Measurements from ENCODE around the gene AFAP1. TPM values are rescaled to one million over a fixed set of nuclear protein-coding genes. Genes with fewer than 3 reads are reported as not detected.

Gene AFAP1
- total RNA-seq, 4 donors from 2014 or later = 8.2 to 55.0 (median 28.9) TPM

DNA sequence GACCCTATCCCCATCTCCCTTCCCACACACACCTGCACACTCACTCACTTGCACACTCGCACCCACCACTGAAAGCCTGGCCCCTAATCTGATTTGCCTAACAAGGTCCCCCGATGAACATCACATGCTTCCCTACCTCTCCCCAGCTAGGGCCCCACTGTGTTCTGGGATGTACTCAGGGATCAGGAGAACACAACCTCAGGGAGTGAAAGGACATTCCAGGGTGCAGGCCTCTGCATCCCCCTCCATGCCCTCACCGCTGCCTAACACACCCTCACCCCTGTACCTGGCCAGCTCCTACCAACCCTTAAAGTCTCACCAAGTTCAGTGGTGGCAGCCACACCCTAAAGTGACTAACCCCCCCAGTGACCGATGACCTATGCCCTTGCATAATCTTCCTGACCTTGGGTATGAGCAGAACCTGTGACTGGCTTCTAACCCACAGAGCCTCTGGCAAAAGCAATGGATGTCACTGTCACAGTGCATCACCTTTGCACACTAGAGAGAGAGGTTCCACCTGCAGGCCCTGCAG lies 2.4 kb upstream of the AFAP1 start:
- no peaks in the 10 kb centered on the region for H3K27me3 ChIP-seq
- no peaks in the 10 kb centered on the region for H3K9me3 ChIP-seq
- no peaks in the 10 kb centered on the region for H3K36me3 ChIP-seq
- intact Hi-C loops (cut with DNase I; ENCODE audit: low total_unique reads) = no loop called here
- no peak for DNase-seq
- H3K27ac ChIP-seq = no peak overlapping the region
- H3K4me1 ChIP-seq = peaks cover 4 to 5% of the 10 kb centered on the region in 2 donors
- no peak overlapping the region for H3K4me3 ChIP-seq
- TF ChIP-seq, protein P1, sequence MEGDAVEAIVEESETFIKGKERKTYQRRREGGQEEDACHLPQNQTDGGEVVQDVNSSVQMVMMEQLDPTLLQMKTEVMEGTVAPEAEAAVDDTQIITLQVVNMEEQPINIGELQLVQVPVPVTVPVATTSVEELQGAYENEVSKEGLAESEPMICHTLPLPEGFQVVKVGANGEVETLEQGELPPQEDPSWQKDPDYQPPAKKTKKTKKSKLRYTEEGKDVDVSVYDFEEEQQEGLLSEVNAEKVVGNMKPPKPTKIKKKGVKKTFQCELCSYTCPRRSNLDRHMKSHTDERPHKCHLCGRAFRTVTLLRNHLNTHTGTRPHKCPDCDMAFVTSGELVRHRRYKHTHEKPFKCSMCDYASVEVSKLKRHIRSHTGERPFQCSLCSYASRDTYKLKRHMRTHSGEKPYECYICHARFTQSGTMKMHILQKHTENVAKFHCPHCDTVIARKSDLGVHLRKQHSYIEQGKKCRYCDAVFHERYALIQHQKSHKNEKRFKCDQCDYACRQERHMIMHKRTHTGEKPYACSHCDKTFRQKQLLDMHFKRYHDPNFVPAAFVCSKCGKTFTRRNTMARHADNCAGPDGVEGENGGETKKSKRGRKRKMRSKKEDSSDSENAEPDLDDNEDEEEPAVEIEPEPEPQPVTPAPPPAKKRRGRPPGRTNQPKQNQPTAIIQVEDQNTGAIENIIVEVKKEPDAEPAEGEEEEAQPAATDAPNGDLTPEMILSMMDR (IDR thresholded peaks at IDR 0.05) = no peak
- no peak for TF ChIP-seq POLR2A (IDR thresholded peaks at IDR 0.05)

DNA sequence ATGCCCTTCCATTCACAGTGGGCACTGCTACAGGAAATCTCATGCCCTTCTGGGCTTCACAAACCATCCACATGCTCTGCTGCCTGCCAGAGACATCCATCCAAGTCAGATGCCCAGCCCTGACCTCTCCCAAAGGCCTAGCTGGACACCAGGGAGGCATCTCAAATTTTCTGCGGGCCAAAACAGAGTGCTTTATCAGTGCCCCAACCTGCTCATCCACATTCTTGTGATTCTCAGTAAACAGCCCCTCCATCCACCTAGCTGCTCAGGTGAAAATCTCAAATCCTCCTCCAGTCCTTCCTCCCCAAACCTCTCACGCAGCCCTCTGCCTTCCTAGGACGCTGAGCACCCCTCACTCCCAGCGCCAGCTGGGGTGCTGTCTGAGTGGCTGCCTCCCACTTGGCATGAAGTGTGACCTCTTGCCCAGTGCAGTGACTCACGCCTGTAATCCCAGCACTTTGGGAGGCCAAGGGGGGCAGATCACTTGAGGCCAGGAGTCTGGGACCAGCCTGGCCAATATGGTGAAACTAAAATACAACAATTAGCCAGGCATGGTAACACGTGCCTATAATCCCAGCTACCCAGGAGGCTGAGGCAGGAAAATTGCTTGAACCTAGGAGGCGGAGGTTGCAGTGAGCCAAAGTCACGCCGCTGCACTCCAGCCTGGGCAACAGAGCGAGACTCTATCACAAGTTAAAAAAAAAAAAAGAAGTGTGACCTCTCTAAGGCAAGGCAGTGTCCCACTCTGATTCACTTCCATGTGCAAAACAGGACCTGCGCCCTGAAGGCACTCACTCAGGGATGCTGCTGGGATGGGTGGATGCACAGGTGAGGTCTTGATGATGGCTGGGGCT lies 1.7 kb upstream of the AFAP1 start:
- Histone ChIP-seq H3K27ac (peak overlapping the region in 1 of 2 donors; percentile 2), H3K36me3 (no peaks in the 10 kb centered on the region), H3K9me3 (no peaks in the 10 kb centered on the region), H3K27me3 (no peaks in the 10 kb centered on the region), H3K4me3 (no peak overlapping the region), H3K4me1 (peaks cover 4 to 5% of the 10 kb centered on the region in 2 donors)
- TF ChIP-seq, protein P1 (IDR thresholded peaks at IDR 0.05) = no peak
- TF ChIP-seq POLR2A (IDR thresholded peaks at IDR 0.05) = no peak
- peak in 1 of 2 donors; percentile 15 for DNase-seq
- intact Hi-C loops (cut with DNase I; ENCODE audit: low total_unique reads) = no loop called here

DNA sequence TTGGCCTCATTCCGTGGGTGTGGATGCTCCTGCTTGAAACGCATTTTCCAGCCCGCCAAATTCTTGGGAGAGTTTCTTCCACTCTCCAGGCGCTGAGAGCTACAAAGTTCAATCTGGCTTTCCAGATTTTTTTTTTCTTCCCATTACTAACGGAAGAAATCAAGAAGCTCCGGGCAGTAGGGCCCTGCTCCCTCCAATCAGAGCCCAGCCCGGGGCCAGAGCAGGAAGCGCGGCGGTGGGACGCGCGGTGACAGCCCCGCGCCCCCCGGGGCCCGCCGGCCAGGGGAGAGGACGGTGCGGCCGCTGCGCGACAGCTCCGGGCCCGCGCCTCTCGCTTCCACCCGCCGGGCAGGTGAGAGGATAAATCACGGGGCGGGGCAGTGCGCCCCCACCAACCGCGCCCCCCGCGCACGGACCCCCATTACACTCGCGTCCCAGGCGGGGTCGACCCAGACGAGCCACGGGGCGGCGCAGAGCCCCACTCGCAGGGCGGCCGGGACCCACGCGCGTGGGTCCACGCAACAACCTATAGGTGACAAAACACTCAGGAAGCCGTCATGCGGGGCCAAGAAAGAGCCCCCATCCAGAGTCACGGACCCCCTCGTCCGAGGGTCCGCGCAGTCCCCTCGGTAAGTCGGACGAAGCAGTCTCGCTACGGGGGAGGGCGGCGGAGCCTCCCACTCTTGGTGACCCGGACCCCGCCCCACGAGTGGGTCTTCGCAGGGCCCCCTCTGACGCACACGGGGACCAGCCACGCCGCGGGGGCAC lies 868 bp downstream of the AFAP1 start:
- H3K4me3 ChIP-seq = peak overlapping the region; percentile 66 to 96
- H3K36me3 ChIP-seq = no peaks in the 10 kb centered on the region
- H3K27ac ChIP-seq = peak overlapping the region; percentile 87 to 91
- DNase-seq = peak in 1 of 2 donors; percentile 39
- no peaks in the 10 kb centered on the region for H3K9me3 ChIP-seq
- peaks cover 4 to 5% of the 10 kb centered on the region in 2 donors for H3K4me1 ChIP-seq
- no peaks in the 10 kb centered on the region for H3K27me3 ChIP-seq
- TF ChIP-seq, protein P1 (IDR thresholded peaks at IDR 0.05) = peak in 1 of 4 experiments; percentile 13
- TF ChIP-seq POLR2A (IDR thresholded peaks at IDR 0.05) = no peak
- intact Hi-C loops (cut with DNase I; ENCODE audit: low total_unique reads) = no loop called here

DNA sequence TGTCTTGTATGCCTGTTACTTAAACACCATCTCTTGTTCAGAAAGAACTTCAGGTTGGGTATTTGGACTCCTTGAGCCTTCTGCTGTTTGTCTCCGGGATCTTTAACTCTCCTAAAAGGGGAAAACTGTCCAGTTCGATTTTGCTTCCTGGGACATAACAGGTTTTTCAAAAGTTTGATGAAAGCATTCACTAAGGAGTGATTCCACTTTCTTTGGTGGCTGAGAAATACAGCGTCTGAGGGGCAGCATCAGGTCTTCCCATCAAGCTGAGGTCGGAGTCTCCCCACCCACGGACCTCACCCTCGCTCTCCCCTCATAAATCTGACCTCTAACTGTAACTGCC lies 1.4 kb downstream of the AFAP1 start:
- H3K27me3 ChIP-seq = no peaks in the 10 kb centered on the region
- H3K4me1 ChIP-seq = peaks cover 4 to 5% of the 10 kb centered on the region in 2 donors
- H3K36me3 ChIP-seq = no peaks in the 10 kb centered on the region
- peak overlapping the region; percentile 87 to 91 for H3K27ac ChIP-seq
- peak overlapping the region; percentile 66 to 96 for H3K4me3 ChIP-seq
- no peaks in the 10 kb centered on the region for H3K9me3 ChIP-seq
- no peak for TF ChIP-seq POLR2A (IDR thresholded peaks at IDR 0.05)
- TF ChIP-seq, protein P1 (IDR thresholded peaks at IDR 0.05) = no peak
- intact Hi-C loops (cut with DNase I; ENCODE audit: low total_unique reads) = no loop called here
- DNase-seq = no peak

Data from uterus (tissue), 4 donors.